T-helper 2 cell treated with Interferon-gamma antibody and Interleukin-4, amounts not matched to agents 100 ng/mL and 5 ng/mL, for 36 hours (primary cell): ENCODE data around the gene TAGAP. TPM values are rescaled to one million over a fixed set of nuclear protein-coding genes. Genes with fewer than 3 reads are reported as not detected.

Experiments
- intact Hi-C: fragments of 100-400 bp; cut with micrococcal nuclease; formaldehyde crosslinking; loops from one replicate; pipeline ENCODE4 v1.15.1; 2023
- total RNA-seq: library from RNA; stranded (reverse); gene quantifications from 2 replicates; pipeline ENCODE4 v1.2.3, GENCODE V29; 2022

TAGAP gene
- total RNA-seq, 1 donor from 2014 or later = 51.2 TPM

- intact Hi-C loops = no loop called here
These were observed 27.3 kb upstream of the TAGAP start for GRCh38 chr6:159071843-159072769.

DNA sequence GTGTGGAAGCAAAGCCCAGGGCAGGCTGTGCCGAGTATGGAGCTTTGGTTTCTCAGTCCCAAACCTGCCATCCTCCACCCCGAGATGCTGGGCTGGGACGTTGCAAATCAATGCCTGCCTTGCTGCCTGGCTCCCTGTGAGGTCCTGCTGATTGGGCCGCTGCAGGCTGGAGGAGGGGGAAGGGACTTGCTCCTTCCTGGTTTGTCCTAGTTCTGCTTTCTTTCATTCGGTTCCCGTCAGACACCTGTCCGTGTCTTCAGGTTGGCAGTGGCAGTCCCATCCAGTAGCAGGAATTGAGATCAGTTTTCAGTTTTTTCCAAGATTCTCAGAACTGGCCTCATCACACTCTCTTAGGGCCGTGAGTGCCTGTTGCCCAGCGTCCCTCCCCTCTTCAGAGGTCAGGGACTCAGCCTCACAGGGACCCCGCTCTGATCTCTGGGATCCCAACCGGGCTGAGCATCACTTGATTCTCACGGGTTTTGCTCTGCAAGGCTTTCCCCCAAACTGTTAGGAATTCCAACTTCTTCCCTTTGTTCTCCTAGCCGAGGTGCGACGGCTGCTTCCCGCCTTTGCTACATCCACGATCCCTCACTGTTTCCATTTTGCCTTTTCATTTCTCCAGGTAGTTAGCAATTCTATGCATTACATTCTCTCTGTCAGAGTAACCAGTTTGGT is 24.2 kb upstream of the TAGAP start:
- intact Hi-C loops = no loop called here

GRCh38 chr6:159067334-159067733 is 22.5 kb upstream of the TAGAP start:
- intact Hi-C loops = no loop called here

DNA sequence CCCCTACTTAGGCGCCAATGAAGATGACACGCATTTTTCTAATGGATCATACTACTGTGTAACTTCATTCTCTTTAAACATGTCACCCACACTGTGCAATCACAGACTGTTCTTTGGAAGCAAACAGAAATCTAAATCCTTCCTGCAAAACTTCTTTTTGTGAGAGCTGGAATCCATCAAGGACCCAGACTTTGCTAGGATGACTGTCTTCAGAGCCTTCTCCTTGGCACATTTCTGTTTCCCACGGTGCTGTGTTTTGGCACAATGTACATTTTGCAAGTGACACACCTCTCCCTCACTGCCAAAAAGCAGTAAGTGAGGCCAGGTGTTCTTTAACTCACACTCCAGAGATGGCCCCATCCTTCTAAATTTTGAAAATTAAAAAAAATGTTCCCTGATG is 21.7 kb upstream of the TAGAP start:
- intact Hi-C loops = no loop called here

- intact Hi-C loops = no loop called here
These were observed 21.1 kb upstream of the TAGAP start for GRCh38 chr6:159065759-159066329.

GRCh38 chr6:159065091-159065490 is 20.3 kb upstream of the TAGAP start:
- intact Hi-C loops = no loop called here

GRCh38 chr6:159064477-159064876 is 19.7 kb upstream of the TAGAP start:
- intact Hi-C loops = no loop called here

DNA sequence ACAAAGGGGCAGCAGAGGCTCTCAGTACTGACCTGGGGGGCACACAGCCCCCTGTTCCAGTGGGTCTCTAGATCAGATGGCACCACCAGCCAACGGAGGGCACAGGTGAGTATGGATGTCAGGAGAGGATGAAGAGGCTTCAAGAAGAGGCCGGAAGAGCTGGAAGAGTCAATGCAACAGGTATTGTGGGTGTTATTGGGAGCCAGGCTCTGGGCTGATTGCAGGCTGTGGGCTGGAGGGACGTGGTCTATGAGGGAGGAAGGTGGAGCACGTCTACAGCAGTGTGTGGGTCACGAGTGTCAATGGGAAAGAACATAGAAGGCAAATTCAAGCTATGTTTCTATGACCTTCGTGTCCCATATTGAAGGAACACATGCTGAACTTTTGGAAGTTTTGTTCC is 18.8 kb upstream of the TAGAP start:
- intact Hi-C loops = loop anchor here (2.0 kb wide), 1 partner anchor 47 kb away; no protein-coding TSS in a partner anchor

GRCh38 chr6:159062976-159063375 is 18.2 kb upstream of the TAGAP start:
- intact Hi-C loops = loop anchor here (1.0 to 2.0 kb wide), 4 partner anchors 21 to 46 kb away; no protein-coding TSS in a partner anchor

DNA sequence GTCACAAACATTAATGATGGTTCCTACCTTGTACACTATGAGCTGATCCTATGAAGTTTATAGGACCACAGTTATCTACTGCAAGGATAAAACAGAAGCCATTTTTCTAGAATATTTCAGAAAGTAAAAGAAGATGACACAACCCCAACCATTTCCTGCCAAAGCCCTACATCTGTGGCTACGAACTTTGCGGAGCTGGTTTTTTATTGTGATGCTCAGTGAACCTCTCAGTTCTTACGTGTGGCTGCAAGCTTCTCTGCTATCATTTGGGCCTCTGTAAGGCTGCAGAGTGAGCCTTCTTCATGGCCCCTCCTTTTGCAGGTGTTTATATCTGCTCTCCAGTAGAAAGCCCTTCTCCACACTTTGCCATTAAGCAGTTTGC is 17.8 kb upstream of the TAGAP start:
- intact Hi-C loops = loop anchor here (1.0 to 2.0 kb wide), 4 partner anchors 20 to 46 kb away; no protein-coding TSS in a partner anchor

GRCh38 chr6:159061805-159062563 is 17.2 kb upstream of the TAGAP start:
- intact Hi-C loops = loop anchor here (1.0 to 2.0 kb wide), 4 partner anchors 20 to 45 kb away; no protein-coding TSS in a partner anchor

- intact Hi-C loops = no loop called here
These were observed 16.4 kb upstream of the TAGAP start for GRCh38 chr6:159061146-159061545.

DNA sequence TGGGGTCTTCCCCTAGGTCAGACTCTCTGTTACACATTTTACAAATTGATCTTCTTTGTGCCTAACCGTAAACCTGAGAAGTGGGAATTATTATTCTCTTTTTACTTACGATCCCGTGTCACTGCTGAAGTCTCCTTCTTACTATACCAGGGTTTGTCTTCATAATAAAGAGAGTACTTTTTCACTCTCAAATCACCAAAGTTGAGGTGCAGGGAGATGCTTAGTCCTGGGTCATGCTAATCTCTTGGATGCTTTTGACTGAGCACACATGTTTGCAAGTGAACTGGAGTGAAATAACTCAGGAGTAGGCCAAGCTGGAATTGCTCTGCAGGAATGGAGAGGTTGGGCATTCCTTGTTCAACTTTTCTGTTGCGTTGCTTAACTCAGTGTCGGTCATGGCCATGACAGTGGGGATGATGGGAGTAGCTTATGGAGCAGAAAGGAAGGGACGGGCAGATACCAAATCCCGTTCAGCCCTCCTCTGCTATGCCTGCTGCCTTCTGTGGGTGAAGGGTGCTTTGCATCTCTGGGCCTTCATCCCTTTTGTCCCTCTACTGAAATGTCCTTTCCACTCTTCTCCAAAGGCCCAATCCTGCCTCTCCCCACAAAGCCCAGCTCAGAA is 15.2 kb upstream of the TAGAP start:
- intact Hi-C loops = no loop called here

- intact Hi-C loops = no loop called here
These were observed 14.3 kb upstream of the TAGAP start for GRCh38 chr6:159059141-159059540.

GRCh38 chr6:159056899-159057298 is 12.1 kb upstream of the TAGAP start:
- intact Hi-C loops = no loop called here

GRCh38 chr6:159056432-159056831 is 11.6 kb upstream of the TAGAP start:
- intact Hi-C loops = no loop called here

GRCh38 chr6:159056003-159056402 is 11.2 kb upstream of the TAGAP start:
- intact Hi-C loops = no loop called here

DNA sequence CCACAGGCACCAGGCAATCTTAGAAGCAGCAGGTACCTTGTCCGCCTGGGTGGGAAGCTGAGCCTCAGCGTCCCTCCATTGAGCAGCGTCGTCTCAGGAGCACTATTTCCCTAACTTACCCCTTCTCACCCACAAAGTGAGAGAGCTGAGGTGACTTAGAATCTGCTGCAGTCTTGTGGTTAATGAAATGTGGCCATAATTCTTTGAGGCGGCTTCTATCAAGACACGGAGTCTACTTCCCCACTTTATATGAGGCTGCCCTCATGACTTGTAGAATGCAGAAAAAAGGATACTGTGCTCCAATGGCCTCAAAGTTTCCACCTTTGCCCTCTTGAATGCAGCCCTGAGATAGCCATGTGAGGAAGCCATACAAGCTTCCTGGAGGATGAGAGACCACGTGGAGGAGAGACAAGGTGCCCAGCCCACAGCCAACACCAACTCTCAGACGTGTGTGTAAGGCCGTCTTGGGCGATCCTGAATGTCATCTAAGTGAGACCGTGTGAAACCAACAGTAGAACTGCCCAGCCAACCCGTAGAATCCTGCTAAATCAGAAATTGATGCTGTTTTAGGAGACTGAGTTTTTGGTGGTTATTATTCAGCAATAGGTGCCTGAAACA is 9.1 kb upstream of the TAGAP start:
- intact Hi-C loops = no loop called here

DNA sequence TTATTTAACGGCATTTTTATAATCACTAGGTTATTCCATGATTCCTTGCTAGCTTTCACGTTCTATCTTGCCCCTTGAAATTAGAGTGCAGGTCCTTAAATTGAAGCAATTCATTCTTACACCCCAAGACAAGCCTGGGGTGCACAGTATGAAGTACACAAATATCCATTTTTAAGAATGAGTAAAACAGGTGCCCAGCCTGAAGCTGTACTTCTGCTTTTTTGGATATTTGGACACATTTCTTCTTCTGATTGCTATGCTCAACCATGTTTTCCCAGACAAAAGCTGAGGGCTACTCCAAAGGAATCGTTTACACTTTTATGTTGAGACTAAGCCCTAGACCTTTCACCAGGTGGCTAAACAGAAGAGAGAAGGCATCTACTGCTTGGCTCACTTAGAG is 7.9 kb upstream of the TAGAP start:
- intact Hi-C loops = no loop called here
